Measurements from ENCODE around the gene LAIR2.

DNA sequence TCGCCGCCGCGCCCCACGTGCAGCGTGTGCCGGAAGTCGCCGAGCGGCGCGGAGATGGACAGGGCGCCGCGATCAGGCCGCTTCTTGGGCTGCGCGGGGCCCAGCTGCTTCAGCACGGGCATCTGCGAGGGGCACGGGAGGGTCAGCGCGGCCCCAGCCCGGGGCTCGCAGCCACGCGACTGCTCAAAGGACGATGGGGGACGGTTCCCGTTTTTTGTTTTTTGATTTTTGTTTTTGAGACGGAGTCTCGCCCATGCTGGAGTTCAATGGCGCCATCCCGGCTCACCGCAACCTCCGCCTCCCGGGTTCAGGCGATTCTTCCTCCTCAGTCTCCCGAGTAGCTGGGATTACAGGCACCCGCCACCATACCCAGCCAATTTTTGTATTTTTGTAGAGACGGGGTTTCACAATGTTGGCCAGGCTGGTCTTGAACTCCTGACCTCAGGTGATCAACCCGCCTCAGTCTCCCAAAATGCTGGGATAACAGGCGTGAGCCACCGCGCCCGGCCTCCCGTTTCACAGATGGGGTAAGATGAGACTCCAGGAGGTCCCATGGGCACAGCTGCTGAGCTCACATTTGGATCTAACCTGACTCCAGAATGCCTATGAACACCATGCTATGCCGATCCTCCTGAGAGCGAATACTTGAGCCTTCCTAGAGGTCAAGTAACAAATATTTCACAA, 37.1 kb upstream of the LAIR2 start:
- TF ChIP-seq, protein P1, sequence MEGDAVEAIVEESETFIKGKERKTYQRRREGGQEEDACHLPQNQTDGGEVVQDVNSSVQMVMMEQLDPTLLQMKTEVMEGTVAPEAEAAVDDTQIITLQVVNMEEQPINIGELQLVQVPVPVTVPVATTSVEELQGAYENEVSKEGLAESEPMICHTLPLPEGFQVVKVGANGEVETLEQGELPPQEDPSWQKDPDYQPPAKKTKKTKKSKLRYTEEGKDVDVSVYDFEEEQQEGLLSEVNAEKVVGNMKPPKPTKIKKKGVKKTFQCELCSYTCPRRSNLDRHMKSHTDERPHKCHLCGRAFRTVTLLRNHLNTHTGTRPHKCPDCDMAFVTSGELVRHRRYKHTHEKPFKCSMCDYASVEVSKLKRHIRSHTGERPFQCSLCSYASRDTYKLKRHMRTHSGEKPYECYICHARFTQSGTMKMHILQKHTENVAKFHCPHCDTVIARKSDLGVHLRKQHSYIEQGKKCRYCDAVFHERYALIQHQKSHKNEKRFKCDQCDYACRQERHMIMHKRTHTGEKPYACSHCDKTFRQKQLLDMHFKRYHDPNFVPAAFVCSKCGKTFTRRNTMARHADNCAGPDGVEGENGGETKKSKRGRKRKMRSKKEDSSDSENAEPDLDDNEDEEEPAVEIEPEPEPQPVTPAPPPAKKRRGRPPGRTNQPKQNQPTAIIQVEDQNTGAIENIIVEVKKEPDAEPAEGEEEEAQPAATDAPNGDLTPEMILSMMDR (IDR thresholded peaks at IDR 0.05; ENCODE audit: low read depth, low read length), result no peak
- no peak for TF ChIP-seq POLR2A (IDR thresholded peaks at IDR 0.05; ENCODE audit: extremely low read depth, insufficient read length)

Measured in NB4 (cell line).